Activated CD4-positive, alpha-beta memory T cell treated with anti-CD3 and anti-CD28 coated beads, Interleukin-2, amount 10 ng/mL, durations not matched to agents 7 days and 5 days (primary cell): ENCODE measurements around the gene TPCN2. TPM values are rescaled to one million over a fixed set of nuclear protein-coding genes. Genes with fewer than 3 reads are reported as not detected.
"Not testable (repeated sequence)": the region's sequence is repeated elsewhere in the genome, so short reads cannot be mapped to it uniquely, and the experiment has no call there.

Experiments used
- CTCF ChIA-PET: fragments of 350-600 bp; sonication (Branson Sonifier 250); formaldehyde crosslinking; loops from one replicate; lab custom pipeline; 2021; ENCODE audit warnings: antibody characterized with exemption, inconsistent platforms; lab: Charles Lee
- POLR2A ChIA-PET: fragments of 350-600 bp; sonication (Branson Sonifier 250); formaldehyde crosslinking; loops from one replicate; lab custom pipeline; 2021; ENCODE audit warnings: antibody characterized with exemption; lab: Charles Lee
- DNase-seq: peaks from one replicate; pipeline ENCODE4 v3.0.0-alpha.2; 2020
- H3K27ac Mint-ChIP-seq: one replicate; pipeline ENCODE4 v1.8.0; 2021; ENCODE audit warnings: mild to moderate bottlenecking, mixed read lengths
- H3K27me3 Mint-ChIP-seq: one replicate; pipeline ENCODE4 v1.8.0; 2021; ENCODE audit warnings: mixed read lengths
- H3K36me3 Mint-ChIP-seq: one replicate; pipeline ENCODE4 v1.8.0; 2021; ENCODE audit warnings: low read depth, mixed read lengths
- H3K4me1 Mint-ChIP-seq: one replicate; pipeline ENCODE4 v1.8.0; 2021; ENCODE audit warnings: mixed read lengths
- H3K4me3 Mint-ChIP-seq: one replicate; pipeline ENCODE4 v1.8.0; 2021; ENCODE audit warnings: mild to moderate bottlenecking, mixed read lengths
- H3K9me3 Mint-ChIP-seq: one replicate; pipeline ENCODE4 v1.8.0; 2021; ENCODE audit warnings: mixed read lengths
- total RNA-seq, 2 experiments: library from RNA; stranded (reverse); gene quantifications; one replicate each; pipeline ENCODE4 v1.2.3, GENCODE V29; 2021

TPCN2 gene
- total RNA-seq, 2 experiments from 2014 or later, result 25.8 to 26.0 TPM

DNA sequence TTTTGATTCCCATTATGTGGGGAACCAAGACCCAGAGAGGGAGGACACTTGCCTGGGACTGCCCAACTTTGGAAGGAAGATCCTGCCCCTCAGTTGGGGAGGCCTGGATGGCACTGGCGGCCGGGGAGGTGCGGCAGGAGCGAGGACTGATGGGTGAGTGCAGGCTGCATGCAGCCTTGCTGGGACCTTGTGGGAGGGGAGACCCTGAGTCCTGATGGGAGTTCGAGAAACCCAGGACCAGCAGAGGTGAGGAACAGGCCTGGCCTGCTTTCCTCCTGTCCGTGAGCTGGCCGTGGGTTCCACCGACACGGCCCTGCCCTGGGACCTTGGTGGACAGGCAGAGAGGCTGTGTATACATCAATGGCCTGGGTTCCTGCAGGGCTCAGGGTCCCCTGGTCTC lies 87.7 kb downstream of the TPCN2 start:
- H3K27me3 Mint-ChIP-seq, result no peaks in the 10 kb centered on the region
- DNase-seq, result no peak
- H3K4me1 Mint-ChIP-seq, result no peaks in the 10 kb centered on the region
- CTCF ChIA-PET, result no interaction called here
- POLR2A ChIA-PET, result no interaction called here
- no peaks in the 10 kb centered on the region for H3K36me3 Mint-ChIP-seq
- no peak overlapping the region for H3K27ac Mint-ChIP-seq
- H3K4me3 Mint-ChIP-seq, result no peak overlapping the region
- H3K9me3 Mint-ChIP-seq, result peaks cover 3% of the 10 kb centered on the region

DNA sequence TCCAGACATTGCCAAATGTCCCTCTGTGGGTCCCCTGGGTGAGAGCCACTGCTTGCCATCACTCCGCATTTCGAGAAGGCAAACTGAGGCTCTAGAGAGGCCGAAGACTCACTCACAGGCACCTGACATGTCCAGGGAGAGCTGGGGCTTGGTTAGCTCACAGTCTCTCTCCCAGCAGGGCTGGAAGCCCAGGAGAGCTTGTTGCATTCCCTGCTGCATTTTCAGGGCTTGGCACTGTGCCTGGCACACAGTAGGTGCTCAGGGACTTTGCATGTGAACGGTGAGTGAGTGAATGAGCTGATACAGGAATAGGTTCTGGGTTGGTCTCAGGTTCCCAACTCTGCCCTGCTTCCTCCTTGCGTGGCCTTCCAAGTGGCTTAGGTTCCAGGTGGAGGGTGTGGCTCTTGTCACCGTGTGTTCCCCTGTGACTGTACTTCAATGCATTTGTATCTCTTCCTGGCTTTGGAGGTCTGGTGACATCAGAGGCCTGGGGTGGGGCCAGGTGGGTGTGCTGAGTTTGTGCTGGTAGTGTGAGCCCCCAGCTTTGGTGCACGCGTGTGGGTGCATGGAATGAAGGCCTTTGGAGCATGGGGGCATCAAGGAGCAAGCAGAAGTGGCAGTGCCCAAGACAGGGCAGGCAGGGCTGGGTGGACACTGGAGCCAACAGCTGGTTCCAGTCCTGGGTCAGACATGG lies 88.6 kb downstream of the TPCN2 start:
- Mint-ChIP-seq H3K27me3 (no peaks in the 10 kb centered on the region), H3K4me3 (no peak overlapping the region), H3K27ac (no peak overlapping the region), H3K36me3 (no peaks in the 10 kb centered on the region), H3K9me3 (peaks cover 3% of the 10 kb centered on the region), H3K4me1 (no peaks in the 10 kb centered on the region)
- CTCF ChIA-PET, result no interaction called here
- DNase-seq, result no peak
- POLR2A ChIA-PET, result no interaction called here

DNA sequence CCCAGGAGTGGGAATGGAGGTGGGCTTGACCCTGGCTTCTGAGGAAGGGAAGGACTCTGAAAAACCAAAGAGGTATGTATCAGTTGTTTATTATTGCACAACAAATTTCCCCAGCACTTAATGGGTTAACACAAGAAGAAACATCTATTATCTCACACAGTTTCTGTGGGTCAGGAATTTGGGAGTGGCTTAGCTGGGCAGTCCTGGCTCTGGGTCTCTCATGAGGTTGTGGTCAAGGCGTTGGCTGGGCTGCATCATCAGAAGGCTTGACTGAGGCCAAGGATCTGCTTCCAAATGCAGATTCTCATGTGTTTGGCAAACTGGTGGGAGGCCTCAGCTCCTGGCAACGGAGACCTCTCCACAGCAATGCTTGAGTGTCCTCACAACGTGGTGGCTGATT lies 89.5 kb downstream of the TPCN2 start:
- no peaks in the 10 kb centered on the region for H3K4me1 Mint-ChIP-seq
- CTCF ChIA-PET, result no interaction called here
- H3K36me3 Mint-ChIP-seq, result no peaks in the 10 kb centered on the region
- H3K9me3 Mint-ChIP-seq, result peaks cover 3% of the 10 kb centered on the region
- no peaks in the 10 kb centered on the region for H3K27me3 Mint-ChIP-seq
- H3K27ac Mint-ChIP-seq, result no peak overlapping the region
- DNase-seq, result no peak
- H3K4me3 Mint-ChIP-seq, result no peak overlapping the region
- POLR2A ChIA-PET, result no interaction called here

DNA sequence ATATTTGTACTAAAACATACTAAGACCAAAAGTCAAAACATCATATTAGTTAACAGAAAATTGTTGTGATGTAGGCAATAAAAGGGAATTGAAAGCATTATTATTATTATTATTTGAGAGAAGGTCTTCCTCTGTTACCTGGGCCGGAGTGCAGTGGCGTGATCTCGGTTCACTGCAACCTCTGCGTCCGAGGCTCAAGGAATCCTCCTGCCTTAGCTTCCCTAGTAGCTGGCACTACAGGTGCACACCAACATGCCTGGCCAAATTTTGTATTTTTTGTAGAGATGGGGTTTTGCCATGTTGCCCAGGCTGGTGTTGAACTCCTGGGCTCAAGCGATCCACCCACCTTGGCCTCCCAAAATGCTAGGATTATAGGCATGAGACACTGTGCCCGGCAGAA lies 91.4 kb downstream of the TPCN2 start:
- POLR2A ChIA-PET, H3K36me3 Mint-ChIP-seq, H3K27ac Mint-ChIP-seq, H3K4me3 Mint-ChIP-seq, H3K4me1 Mint-ChIP-seq, DNase-seq, CTCF ChIA-PET, H3K27me3 Mint-ChIP-seq: not testable (repeated sequence)
- H3K9me3 Mint-ChIP-seq, result peaks cover 11% of the 10 kb centered on the region

DNA sequence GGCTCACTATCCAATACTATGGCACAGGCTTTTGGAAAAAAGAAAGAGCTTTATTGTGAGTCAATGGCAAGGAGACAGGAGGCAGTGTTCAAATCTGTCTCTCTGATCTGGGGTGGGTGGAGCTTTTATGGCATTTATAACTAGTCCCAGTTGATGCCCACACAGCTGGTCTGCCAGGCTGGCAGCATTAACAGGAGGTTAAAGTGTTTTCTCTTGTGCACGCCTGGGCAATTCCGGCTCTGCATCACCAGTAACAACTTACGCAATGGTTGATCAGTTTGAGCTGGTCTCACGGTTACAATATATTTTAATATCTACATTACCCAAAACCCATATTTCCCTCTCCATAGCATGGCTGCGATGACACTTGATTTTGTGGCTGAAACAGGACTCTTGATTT lies 91.9 kb downstream of the TPCN2 start:
- Mint-ChIP-seq H3K4me1 (no peaks in the 10 kb centered on the region), H3K9me3 (peaks cover 11% of the 10 kb centered on the region), H3K27ac (no peak overlapping the region), H3K36me3 (peaks cover 3% of the 10 kb centered on the region), H3K4me3 (no peak overlapping the region), H3K27me3 (peaks cover 8% of the 10 kb centered on the region)
- POLR2A ChIA-PET, result no interaction called here
- CTCF ChIA-PET, result no interaction called here
- DNase-seq, result no peak

GRCh38 chr11:69141742-69142141 lies 93.0 kb downstream of the TPCN2 start:
- no peak for DNase-seq
- H3K4me1 Mint-ChIP-seq, result no peaks in the 10 kb centered on the region
- H3K9me3 Mint-ChIP-seq, result peaks cover 14% of the 10 kb centered on the region
- CTCF ChIA-PET, result no interaction called here
- POLR2A ChIA-PET, result no interaction called here
- H3K27me3 Mint-ChIP-seq, result peaks cover 9% of the 10 kb centered on the region
- H3K4me3 Mint-ChIP-seq, result no peak overlapping the region
- H3K36me3 Mint-ChIP-seq, result peaks cover 3% of the 10 kb centered on the region
- H3K27ac Mint-ChIP-seq, result no peak overlapping the region

DNA sequence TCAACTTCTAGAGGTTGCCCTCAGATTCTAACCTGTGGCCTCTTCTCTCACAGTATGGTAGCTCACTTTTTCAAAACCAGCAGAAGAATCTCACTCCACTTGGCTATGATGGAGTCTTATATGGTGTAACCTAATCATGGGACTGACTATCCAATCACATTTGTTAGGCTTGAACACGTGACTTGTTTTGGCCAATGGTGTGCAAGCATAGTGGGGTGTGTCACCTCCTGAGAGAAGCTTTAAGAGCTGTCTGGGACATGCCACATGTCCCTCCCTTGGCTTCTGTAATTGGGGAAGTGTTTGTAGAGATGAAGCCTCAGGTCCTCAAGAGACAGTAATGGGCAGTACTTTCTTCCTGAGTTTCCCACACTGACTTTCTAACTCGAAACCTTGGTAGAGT lies 94.2 kb downstream of the TPCN2 start:
- H3K36me3 Mint-ChIP-seq, result peaks cover 3% of the 10 kb centered on the region
- H3K9me3 Mint-ChIP-seq, result peaks cover 14% of the 10 kb centered on the region
- ChIA-PET POLR2A (no interaction called here), CTCF (no interaction called here)
- no peak overlapping the region for H3K27ac Mint-ChIP-seq
- no peaks in the 10 kb centered on the region for H3K4me1 Mint-ChIP-seq
- H3K4me3 Mint-ChIP-seq, result no peak overlapping the region
- peaks cover 9% of the 10 kb centered on the region for H3K27me3 Mint-ChIP-seq
- DNase-seq, result no peak

DNA sequence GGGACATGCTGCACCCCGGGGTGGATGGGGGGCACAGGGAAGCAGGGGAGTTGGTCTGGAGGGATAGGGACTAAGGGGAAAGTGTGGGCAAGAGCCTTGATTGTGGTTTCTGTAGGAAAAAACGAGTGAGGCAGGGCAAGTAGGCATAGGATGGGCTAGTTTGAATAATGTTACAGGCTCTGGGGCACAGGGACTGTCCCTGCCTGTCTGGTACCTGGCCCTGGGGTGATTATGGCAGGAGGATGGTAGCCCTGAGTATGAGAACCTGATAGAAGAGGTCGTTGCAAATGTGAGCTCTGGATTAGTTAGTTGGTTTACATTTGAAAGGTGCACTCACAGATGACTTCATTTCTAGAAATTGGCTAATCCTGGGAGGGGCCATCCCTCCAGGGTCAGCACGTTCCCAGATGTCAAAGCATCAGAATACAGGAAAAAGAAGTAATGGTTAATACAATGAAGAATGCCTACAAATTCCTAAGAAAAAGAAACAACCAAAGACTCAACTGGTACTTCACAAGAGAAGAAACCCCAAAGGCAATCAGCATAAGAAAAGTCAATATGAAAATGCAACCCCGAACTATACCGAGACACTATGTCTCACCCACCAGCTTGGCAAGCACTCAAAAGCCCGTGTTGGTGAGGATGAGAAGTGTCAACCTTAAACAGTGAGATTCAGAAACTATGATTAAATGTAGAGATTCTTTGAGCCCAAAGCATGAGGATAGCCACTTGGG lies 95.8 kb downstream of the TPCN2 start:
- CTCF ChIA-PET, result no interaction called here
- POLR2A ChIA-PET, result no interaction called here

DNA sequence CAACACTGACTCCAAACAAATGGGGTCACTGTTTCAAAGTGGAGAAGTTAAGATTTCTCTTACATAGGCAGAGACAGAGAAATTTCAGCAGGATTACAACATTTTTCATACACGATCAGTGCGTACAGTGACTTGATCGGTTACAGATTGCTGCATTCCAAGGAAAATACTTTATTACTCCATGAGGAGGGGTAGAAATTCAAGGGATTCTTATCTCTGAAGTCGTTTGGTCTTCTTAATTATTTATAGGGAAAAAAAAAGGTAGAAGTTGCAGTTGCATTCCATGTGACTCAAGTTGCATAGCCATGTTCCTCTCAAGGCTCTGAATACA lies 96.3 kb downstream of the TPCN2 start:
- Mint-ChIP-seq H3K4me1 (no peaks in the 10 kb centered on the region), H3K4me3 (no peak overlapping the region), H3K36me3 (peaks cover 3% of the 10 kb centered on the region), H3K27ac (no peak overlapping the region), H3K9me3 (peaks cover 16% of the 10 kb centered on the region), H3K27me3 (peaks cover 9% of the 10 kb centered on the region)
- ChIA-PET POLR2A (no interaction called here), CTCF (no interaction called here)
- no peak for DNase-seq

More for the DNA sequence above, 95.8 kb downstream of the TPCN2 start:
- Mint-ChIP-seq H3K9me3 (peaks cover 16% of the 10 kb centered on the region), H3K27ac (no peak overlapping the region), H3K4me3 (no peak overlapping the region), H3K4me1 (no peaks in the 10 kb centered on the region), H3K36me3 (peaks cover 3% of the 10 kb centered on the region), H3K27me3 (peaks cover 9% of the 10 kb centered on the region)
- no peak for DNase-seq

DNA sequence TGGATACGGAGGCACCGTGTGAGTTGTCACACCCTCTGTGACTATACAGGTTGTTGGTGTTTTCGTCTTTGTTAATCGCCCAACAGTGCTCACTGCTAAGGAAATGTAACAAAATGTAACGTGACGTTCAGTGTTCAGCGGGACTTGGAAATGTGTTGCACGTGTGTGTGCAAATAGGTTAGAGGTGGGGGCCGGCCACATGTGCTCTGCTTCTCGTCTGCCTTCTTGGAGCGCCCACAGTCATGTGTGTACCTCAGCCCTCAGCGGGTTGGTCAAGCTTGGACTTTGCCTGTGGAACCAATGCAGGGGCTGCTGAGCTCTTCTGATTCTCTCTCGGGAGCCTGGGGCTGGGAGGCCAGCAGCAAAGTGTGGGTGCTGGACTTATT lies 99.6 kb downstream of the TPCN2 start:
- H3K4me1 Mint-ChIP-seq, result no peaks in the 10 kb centered on the region
- no peak overlapping the region for H3K4me3 Mint-ChIP-seq
- H3K9me3 Mint-ChIP-seq, result peaks cover 19% of the 10 kb centered on the region
- DNase-seq, result no peak
- peaks cover 5% of the 10 kb centered on the region for H3K36me3 Mint-ChIP-seq
- ChIA-PET CTCF (no interaction called here), POLR2A (no interaction called here)
- no peak overlapping the region for H3K27ac Mint-ChIP-seq
- H3K27me3 Mint-ChIP-seq, result peaks cover 12% of the 10 kb centered on the region

DNA sequence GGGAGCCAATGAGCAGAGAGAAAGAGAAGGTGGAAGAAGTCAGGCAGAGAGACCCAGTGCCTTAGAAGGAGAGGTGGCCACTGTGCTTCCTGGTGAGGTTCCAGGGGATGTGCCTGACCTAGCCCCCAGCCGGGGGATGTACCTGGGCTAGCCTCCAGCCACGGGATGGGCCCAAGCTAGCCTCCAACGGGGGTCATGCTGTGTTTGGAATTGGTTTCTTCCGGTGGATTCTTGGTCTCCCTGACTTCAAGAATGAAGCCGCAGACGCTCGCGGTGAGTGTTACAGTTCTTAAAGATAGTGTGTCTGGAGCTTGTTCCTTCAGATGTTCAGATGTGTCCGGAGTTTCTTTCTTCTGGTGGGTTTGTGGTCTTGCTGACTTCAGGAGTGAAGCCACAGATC lies 100.1 kb downstream of the TPCN2 start:
- H3K27me3 Mint-ChIP-seq, result peaks cover 12% of the 10 kb centered on the region
- H3K4me3 Mint-ChIP-seq, result no peak overlapping the region
- ChIA-PET CTCF (no interaction called here), POLR2A (no interaction called here)
- no peak for DNase-seq
- peaks cover 5% of the 10 kb centered on the region for H3K36me3 Mint-ChIP-seq
- H3K9me3 Mint-ChIP-seq, result peaks cover 19% of the 10 kb centered on the region
- H3K27ac Mint-ChIP-seq, result no peak overlapping the region
- no peaks in the 10 kb centered on the region for H3K4me1 Mint-ChIP-seq

- H3K4me3 Mint-ChIP-seq, H3K4me1 Mint-ChIP-seq, POLR2A ChIA-PET, H3K27ac Mint-ChIP-seq, CTCF ChIA-PET, DNase-seq, H3K36me3 Mint-ChIP-seq: not testable (repeated sequence)
- Mint-ChIP-seq H3K27me3 (peaks cover 11% of the 10 kb centered on the region), H3K9me3 (peaks cover 14% of the 10 kb centered on the region)
Measured at GRCh38 chr11:69149338-69150045, 100.8 kb downstream of the TPCN2 start.

- Mint-ChIP-seq H3K9me3 (peaks cover 8% of the 10 kb centered on the region), H3K27me3 (peaks cover 5% of the 10 kb centered on the region), H3K4me1 (no peaks in the 10 kb centered on the region), H3K27ac (no peak overlapping the region), H3K36me3 (peaks cover 2% of the 10 kb centered on the region), H3K4me3 (no peak overlapping the region)
- CTCF ChIA-PET, result interaction anchor here (0.6 kb wide), 1 partner anchor 192 kb away, joined by 3 read pairs; no protein-coding TSS in a partner anchor
- POLR2A ChIA-PET, result no interaction called here
- no peak for DNase-seq
Measured at GRCh38 chr11:69150175-69150574, 101.4 kb downstream of the TPCN2 start.
